HepG2 (cell line): ENCODE measurements around the gene MPST. TPM values are rescaled to one million over a fixed set of nuclear protein-coding genes. Genes with fewer than 3 reads are reported as not detected.

Source experiments
- CC2D1A ChIP-seq: sonication (generic); formaldehyde crosslinking; IDR thresholded peaks from 2 replicates; pipeline ENCODE4 v1.8.1; 2023; ENCODE audit warnings: mild to moderate bottlenecking, missing genetic modification reagents
- CHD4 ChIP-seq: fragments of 200-600 bp; sonication (generic); IDR thresholded peaks from 2 replicates; pipeline ENCODE4 v1.7.0; 2017; ENCODE audit warnings: mild to moderate bottlenecking, low read length, borderline replicate concordance
- FIP1L1 ChIP-seq: fragments of 200-400 bp; formaldehyde crosslinking; IDR thresholded peaks from 2 replicates; pipeline ENCODE4 v1.6.1; 2018; ENCODE audit warnings: low read depth, mild to moderate bottlenecking, low read length, moderate library complexity, borderline replicate concordance; ENCODE audit not compliant: insufficient read depth
- FOXK2 ChIP-seq: fragments of 450-650 bp; IDR thresholded peaks from 2 replicates; pipeline ENCODE4 v1.6.1; 2016
- KDM5B ChIP-seq: sonication (generic); formaldehyde crosslinking; IDR thresholded peaks from 2 replicates; pipeline ENCODE4 v1.4.0; 2020; ENCODE audit warnings: missing genetic modification reagents, mild to moderate bottlenecking, borderline replicate concordance
- NCOA1 ChIP-seq: sonication (generic); formaldehyde crosslinking; IDR thresholded peaks from 2 replicates; pipeline ENCODE4 v1.9.0; 2021; ENCODE audit warnings: missing genetic modification reagents
- SATB2 ChIP-seq: sonication (generic); formaldehyde crosslinking; IDR thresholded peaks from 2 replicates; pipeline ENCODE4 v1.5.0; 2020; ENCODE audit warnings: missing genetic modification reagents
- SMARCC2 ChIP-seq: fragments of 450-650 bp; IDR thresholded peaks from 2 replicates; pipeline ENCODE4 v1.6.1; 2017; ENCODE audit warnings: antibody characterized with exemption, mild to moderate bottlenecking
- SNRNP70 ChIP-seq: fragments of 200-400 bp; formaldehyde crosslinking; IDR thresholded peaks from 2 replicates; pipeline ENCODE4 v1.6.1; 2017; ENCODE audit warnings: mild to moderate bottlenecking, low read depth, low read length, moderate library complexity
- ZMYM2 ChIP-seq: sonication (generic); formaldehyde crosslinking; IDR thresholded peaks from 2 replicates; pipeline ENCODE4 v1.8.0; 2022; ENCODE audit warnings: mild to moderate bottlenecking, missing genetic modification reagents
- ZNF251 ChIP-seq: sonication (generic); formaldehyde crosslinking; IDR thresholded peaks from 2 replicates; pipeline ENCODE4 v1.9.0; 2021; ENCODE audit warnings: mild to moderate bottlenecking, missing genetic modification reagents
- ZNF263 ChIP-seq: sonication (generic); formaldehyde crosslinking; IDR thresholded peaks from 2 replicates; pipeline ENCODE4 v1.4.0; 2020; ENCODE audit warnings: missing genetic modification reagents
- ZNF558 ChIP-seq: sonication (generic); formaldehyde crosslinking; IDR thresholded peaks from 2 replicates; pipeline ENCODE4 v1.9.0; 2022; ENCODE audit warnings: mild to moderate bottlenecking, missing genetic modification reagents, borderline replicate concordance
- ZNF589 ChIP-seq: sonication (generic); formaldehyde crosslinking; conservative IDR thresholded peaks from 2 replicates; pipeline ENCODE4 v1.8.0; 2022; ENCODE audit warnings: mild to moderate bottlenecking, moderate library complexity, missing genetic modification reagents
- ZNF773 ChIP-seq: sonication (generic); formaldehyde crosslinking; IDR thresholded peaks from 2 replicates; pipeline ENCODE4 v1.4.0; 2020; ENCODE audit warnings: missing genetic modification reagents, borderline replicate concordance
- ZNF782 ChIP-seq: sonication (generic); formaldehyde crosslinking; IDR thresholded peaks from 2 replicates; pipeline ENCODE4 v1.4.0; 2020; ENCODE audit warnings: missing genetic modification reagents, mild to moderate bottlenecking, borderline replicate concordance
- polyA plus RNA-seq, 8 experiments: library from polyadenylated mRNA; depleted of rRNA in 3 of 8; stranded (reverse) in 7 of 8; unstranded in 1 of 8; fragments of >200 nt; fragmentation: Illumina TruSeq in 4 of 8; extraction: Trizol in 4 of 8; gene quantifications; 2 replicates each; pipeline versions ENCODE4 v1.2.1 to v1.2.3, GENCODE V29; 2011 to 2016; ENCODE audit warnings: low read depth in 4 of 8, missing spikeins in 1 of 8, mixed read lengths in 1 of 8; ENCODE audit not compliant: insufficient read depth in 1 of 8
- total RNA-seq, 5 experiments: library from RNA; depleted of rRNA; stranded (reverse); fragments of >200 nt; fragmentation: Illumina TruSeq; extraction: Trizol; gene quantifications; 2 replicates each; pipeline ENCODE4 v1.2.3, GENCODE V29; 2016; ENCODE audit warnings: low read depth in 1 of 5
- TF ChIP-seq, protein P1 (sequence below): sonication (generic); formaldehyde crosslinking; IDR thresholded peaks from 2 replicates; pipeline ENCODE4 v1.4.0; 2020; ENCODE audit warnings: missing genetic modification reagents
- TF ChIP-seq, protein P2 (sequence below): conservative IDR thresholded peaks from 2 replicates; pipeline ENCODE4 v1.6.1; 2018; ENCODE audit warnings: missing genetic modification reagents
- TF ChIP-seq, protein P3 (sequence below): sonication (generic); formaldehyde crosslinking; IDR thresholded peaks from 2 replicates; pipeline ENCODE4 v1.4.0; 2020; ENCODE audit warnings: missing genetic modification reagents
- TF ChIP-seq, protein P4 (sequence below): IDR thresholded peaks from 2 replicates; pipeline ENCODE4 v1.6.1; 2012; ENCODE audit warnings: inconsistent platforms
- TF ChIP-seq, protein P5 (sequence below): sonication (generic); formaldehyde crosslinking; IDR thresholded peaks from 2 replicates; pipeline ENCODE4 v1.4.0; 2020; ENCODE audit warnings: mild to moderate bottlenecking, missing genetic modification reagents, borderline replicate concordance

Gene MPST
- total and polyA plus RNA-seq, 2 of the 13 experiments (the other 11 are each of a cell fraction or from before 2014, with no cell fraction given) = 133 to 141 TPM

DNA sequence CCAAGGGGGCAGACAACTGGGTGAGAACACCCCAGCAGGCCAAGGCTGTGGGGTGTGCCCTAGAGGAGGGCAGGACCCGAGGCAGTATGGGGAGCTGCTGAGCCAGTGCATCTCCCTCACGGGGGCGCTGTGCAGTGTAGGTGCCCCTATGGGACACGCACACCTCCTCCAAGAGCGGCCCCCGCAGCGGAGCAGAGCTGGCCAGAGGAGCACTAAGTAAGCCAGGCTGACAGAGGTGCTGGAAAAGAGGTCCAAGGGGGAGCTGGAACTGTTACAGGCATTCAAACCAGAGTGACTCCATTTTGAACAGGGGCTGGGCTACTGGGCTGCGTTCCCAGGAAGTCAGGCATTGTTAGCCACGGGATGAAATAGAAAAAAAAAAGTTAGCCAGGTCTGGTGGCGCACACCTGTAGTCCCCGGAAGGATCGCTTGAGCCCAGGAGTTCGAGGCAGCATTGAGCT, 42.1 kb upstream of the MPST start (continued):
- TF ChIP-seq, protein P1, sequence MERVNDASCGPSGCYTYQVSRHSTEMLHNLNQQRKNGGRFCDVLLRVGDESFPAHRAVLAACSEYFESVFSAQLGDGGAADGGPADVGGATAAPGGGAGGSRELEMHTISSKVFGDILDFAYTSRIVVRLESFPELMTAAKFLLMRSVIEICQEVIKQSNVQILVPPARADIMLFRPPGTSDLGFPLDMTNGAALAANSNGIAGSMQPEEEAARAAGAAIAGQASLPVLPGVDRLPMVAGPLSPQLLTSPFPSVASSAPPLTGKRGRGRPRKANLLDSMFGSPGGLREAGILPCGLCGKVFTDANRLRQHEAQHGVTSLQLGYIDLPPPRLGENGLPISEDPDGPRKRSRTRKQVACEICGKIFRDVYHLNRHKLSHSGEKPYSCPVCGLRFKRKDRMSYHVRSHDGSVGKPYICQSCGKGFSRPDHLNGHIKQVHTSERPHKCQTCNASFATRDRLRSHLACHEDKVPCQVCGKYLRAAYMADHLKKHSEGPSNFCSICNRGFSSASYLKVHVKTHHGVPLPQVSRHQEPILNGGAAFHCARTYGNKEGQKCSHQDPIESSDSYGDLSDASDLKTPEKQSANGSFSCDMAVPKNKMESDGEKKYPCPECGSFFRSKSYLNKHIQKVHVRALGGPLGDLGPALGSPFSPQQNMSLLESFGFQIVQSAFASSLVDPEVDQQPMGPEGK (CRISPR knock-in tag) = peak; percentile 81
- no peak for TF ChIP-seq SMARCC2
- TF ChIP-seq, protein P2, sequence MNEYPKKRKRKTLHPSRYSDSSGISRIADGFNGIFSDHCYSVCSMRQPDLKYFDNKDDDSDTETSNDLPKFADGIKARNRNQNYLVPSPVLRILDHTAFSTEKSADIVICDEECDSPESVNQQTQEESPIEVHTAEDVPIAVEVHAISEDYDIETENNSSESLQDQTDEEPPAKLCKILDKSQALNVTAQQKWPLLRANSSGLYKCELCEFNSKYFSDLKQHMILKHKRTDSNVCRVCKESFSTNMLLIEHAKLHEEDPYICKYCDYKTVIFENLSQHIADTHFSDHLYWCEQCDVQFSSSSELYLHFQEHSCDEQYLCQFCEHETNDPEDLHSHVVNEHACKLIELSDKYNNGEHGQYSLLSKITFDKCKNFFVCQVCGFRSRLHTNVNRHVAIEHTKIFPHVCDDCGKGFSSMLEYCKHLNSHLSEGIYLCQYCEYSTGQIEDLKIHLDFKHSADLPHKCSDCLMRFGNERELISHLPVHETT = no peak
- TF ChIP-seq ZNF251 = no peak
- TF ChIP-seq KDM5B (CRISPR knock-in tag) = 0 out of 2 replicates have a peak, but pooled peaks have one; percentile 22
- TF ChIP-seq ZMYM2 (CRISPR knock-in tag) = no peak
- TF ChIP-seq FOXK2 = no peak
- no peak for TF ChIP-seq FIP1L1
- TF ChIP-seq, protein P3, sequence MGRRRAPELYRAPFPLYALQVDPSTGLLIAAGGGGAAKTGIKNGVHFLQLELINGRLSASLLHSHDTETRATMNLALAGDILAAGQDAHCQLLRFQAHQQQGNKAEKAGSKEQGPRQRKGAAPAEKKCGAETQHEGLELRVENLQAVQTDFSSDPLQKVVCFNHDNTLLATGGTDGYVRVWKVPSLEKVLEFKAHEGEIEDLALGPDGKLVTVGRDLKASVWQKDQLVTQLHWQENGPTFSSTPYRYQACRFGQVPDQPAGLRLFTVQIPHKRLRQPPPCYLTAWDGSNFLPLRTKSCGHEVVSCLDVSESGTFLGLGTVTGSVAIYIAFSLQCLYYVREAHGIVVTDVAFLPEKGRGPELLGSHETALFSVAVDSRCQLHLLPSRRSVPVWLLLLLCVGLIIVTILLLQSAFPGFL (CRISPR knock-in tag) = no peak
- TF ChIP-seq CC2D1A (CRISPR knock-in tag) = no peak
- TF ChIP-seq, protein P4, sequence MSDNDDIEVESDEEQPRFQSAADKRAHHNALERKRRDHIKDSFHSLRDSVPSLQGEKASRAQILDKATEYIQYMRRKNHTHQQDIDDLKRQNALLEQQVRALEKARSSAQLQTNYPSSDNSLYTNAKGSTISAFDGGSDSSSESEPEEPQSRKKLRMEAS = peak; percentile 4; the same call in 1 of the 2 replicates
- TF ChIP-seq NCOA1 = no peak
- no peak for TF ChIP-seq ZNF263 (CRISPR knock-in tag)
- TF ChIP-seq ZNF558 (CRISPR knock-in tag) = no peak
- no peak for TF ChIP-seq ZNF589 (CRISPR knock-in tag)
- no peak for TF ChIP-seq ZNF782 (CRISPR knock-in tag)
- TF ChIP-seq CHD4 = no peak
- TF ChIP-seq SATB2 (CRISPR knock-in tag) = no peak
- TF ChIP-seq ZNF773 (CRISPR knock-in tag) = no peak
- TF ChIP-seq SNRNP70 = no peak
- TF ChIP-seq, protein P5, sequence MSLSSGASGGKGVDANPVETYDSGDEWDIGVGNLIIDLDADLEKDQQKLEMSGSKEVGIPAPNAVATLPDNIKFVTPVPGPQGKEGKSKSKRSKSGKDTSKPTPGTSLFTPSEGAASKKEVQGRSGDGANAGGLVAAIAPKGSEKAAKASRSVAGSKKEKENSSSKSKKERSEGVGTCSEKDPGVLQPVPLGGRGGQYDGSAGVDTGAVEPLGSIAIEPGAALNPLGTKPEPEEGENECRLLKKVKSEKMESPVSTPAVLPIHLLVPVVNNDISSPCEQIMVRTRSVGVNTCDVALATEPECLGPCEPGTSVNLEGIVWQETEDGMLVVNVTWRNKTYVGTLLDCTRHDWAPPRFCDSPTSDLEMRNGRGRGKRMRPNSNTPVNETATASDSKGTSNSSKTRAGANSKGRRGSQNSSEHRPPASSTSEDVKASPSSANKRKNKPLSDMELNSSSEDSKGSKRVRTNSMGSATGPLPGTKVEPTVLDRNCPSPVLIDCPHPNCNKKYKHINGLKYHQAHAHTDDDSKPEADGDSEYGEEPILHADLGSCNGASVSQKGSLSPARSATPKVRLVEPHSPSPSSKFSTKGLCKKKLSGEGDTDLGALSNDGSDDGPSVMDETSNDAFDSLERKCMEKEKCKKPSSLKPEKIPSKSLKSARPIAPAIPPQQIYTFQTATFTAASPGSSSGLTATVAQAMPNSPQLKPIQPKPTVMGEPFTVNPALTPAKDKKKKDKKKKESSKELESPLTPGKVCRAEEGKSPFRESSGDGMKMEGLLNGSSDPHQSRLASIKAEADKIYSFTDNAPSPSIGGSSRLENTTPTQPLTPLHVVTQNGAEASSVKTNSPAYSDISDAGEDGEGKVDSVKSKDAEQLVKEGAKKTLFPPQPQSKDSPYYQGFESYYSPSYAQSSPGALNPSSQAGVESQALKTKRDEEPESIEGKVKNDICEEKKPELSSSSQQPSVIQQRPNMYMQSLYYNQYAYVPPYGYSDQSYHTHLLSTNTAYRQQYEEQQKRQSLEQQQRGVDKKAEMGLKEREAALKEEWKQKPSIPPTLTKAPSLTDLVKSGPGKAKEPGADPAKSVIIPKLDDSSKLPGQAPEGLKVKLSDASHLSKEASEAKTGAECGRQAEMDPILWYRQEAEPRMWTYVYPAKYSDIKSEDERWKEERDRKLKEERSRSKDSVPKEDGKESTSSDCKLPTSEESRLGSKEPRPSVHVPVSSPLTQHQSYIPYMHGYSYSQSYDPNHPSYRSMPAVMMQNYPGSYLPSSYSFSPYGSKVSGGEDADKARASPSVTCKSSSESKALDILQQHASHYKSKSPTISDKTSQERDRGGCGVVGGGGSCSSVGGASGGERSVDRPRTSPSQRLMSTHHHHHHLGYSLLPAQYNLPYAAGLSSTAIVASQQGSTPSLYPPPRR = no peak
